ENCODE measurements around the gene EPHA8. TPM values are rescaled to one million over a fixed set of nuclear protein-coding genes. Genes with fewer than 3 reads are reported as not detected.

The EPHA8 gene
- total RNA-seq, 1 donor, result not detected

DNA sequence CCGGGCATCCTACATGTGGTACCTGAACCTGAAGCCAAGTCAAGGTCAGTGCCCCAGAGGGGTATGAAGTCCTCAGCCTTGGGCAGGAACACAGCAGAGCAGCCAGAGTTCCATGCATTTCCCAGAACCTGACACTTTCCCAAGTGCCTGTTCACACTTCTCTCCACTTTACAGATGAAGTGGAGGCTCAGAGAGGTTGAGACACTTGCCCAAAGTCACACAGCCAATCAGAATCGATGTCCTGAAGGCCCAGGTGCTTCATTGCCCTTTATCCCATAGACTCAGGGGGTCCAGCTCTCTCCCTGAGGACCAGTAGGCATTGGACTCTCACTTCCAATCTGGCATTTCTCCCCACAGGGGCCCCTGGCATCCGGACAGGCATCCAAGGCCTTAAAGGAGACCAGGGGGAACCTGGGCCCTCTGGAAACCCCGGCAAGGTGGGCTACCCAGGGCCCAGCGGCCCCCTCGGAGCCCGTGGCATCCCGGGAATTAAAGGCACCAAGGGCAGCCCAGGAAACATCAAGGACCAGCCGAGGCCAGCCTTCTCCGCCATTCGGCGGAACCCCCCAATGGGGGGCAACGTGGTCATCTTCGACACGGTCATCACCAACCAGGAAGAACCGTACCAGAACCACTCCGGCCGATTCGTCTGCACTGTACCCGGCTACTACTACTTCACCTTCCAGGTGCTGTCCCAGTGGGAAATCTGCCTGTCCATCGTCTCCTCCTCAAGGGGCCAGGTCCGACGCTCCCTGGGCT is 75.4 kb downstream of the EPHA8 start:
- DNase-seq (ENCODE audit: low read depth in 2 of 3, low spot score in 2 of 3), result no peak

DNA sequence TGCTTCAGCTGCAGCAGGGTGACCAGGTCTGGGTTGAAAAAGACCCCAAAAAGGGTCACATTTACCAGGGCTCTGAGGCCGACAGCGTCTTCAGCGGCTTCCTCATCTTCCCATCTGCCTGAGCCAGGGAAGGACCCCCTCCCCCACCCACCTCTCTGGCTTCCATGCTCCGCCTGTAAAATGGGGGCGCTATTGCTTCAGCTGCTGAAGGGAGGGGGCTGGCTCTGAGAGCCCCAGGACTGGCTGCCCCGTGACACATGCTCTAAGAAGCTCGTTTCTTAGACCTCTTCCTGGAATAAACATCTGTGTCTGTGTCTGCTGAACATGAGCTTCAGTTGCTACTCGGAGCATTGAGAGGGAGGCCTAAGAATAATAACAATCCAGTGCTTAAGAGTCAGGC is 76.0 kb downstream of the EPHA8 start:
- peak in 2 of 3 donors; percentile 41 to 45 for DNase-seq (ENCODE audit: low read depth in 2 of 3, low spot score in 2 of 3)

DNA sequence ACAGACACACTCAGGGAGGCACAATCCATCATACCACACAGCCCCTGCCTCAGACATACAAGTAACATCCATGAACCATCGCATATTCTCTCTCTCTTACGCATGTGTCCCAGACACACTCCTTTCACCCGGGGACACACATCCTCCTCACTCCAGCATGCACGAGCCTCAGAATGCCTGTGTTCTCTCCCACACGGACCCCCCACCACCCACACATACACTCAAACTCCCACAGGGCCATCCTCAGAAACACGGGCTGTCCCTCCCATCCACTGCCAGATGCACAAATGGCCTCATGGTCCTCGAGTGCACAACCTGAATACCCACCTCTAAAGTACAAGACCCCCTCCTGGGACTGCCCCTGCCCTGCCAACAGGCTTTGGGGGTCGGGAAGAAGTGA is 78.0 kb downstream of the EPHA8 start:
- DNase-seq (ENCODE audit: low read depth in 2 of 3, low spot score in 2 of 3), result no peak

DNA sequence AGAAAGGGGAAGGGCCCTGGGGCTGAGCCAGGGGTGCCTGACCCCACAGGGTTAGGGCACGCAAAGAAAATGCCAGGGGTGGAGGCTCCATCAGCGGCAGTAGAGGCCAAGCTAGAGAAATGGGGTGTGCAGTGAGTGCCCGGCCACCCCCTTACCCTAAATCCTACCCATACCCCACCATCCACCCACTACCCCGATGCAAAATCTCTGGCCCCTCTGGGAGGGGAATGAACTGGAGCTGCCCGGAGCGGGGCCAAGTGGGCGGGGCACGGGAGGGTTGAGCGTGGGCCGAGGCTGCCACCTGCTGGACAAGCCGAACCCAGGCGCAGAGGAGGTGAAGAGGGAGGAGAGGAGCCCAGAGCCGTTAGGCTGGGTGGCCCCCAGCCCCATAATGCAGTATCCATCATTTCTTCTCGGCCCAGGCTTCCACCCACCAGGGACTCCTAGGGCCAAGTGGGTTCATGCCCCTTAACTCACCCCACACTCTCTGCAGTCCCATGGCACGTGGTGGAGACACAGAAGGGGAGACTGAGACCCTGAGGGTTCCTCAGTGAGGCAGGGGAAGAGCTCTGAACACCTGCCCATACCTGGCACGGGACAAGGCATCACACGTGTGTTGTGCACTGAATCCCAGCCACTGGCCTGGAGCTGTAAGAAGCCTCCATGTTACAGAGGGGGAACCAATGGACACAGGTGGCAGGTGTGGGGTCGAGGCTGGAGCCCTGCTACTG is 78.8 kb downstream of the EPHA8 start:
- DNase-seq (ENCODE audit: low read depth in 2 of 3, low spot score in 2 of 3), result peak; percentile 33 to 73 (median 57)

DNA sequence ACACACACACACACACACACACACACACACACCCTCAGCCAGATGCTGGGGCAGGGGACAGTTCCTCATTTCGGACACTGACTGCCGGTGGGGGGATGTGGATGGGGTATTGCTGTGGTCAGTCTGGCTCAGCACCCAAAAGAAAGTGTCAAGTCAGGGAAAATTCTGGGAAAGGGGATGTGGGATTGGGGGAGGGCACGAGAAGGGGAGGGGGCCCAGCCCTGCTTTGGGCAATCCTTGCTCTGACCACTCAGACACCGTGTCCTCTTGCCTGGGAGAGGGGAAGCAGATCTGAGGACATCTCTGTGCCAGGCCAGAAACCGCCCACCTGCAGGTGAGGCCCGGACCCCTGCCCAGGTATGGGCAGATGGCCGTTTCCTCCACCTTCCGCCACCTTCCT is 80.1 kb downstream of the EPHA8 start, which contains the start of gene C1QC:
TSS of gene C1QC (plus strand) at position 253 of the 400 bp plus-strand sequence. CDS start 391 bp downstream, outside the sequence.
- no peak for DNase-seq (ENCODE audit: low read depth in 2 of 3, low spot score in 2 of 3)

DNA sequence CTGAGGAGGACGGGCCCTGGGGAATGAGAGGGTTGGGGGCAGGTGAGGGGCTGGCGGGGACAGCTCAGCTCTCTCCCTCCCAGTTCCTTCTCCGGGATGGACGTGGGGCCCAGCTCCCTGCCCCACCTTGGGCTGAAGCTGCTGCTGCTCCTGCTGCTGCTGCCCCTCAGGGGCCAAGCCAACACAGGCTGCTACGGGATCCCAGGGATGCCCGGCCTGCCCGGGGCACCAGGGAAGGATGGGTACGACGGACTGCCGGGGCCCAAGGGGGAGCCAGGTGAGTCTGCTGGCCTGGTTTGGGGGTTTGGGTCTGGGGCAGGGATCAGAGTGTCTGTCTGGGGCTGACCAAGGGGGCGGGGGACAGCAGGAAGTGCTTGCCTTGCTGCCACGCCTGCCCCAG is 80.6 kb downstream of the EPHA8 start:
- no peak for DNase-seq (ENCODE audit: low read depth in 2 of 3, low spot score in 2 of 3)

DNA sequence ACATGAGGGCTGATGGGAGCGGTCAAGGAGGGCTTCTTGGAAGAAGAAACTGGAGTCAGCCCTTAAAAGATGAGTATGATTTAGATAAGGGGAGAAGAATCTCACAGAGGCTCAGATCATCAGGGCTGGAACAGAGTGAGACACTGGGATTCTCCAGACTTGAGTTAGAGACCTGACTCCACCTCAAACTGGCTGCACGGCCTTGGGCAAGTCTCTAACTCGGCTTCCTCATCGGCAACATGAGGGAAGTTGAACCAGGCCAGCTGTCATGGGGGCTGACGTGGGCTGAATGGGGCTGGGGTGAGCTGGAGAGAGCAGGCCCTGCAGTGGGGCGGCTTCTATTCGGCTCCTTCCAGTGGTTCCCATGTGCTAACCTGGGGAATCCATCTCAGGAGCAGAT is 82.6 kb downstream of the EPHA8 start:
- no peak for DNase-seq (ENCODE audit: low read depth in 2 of 3, low spot score in 2 of 3)

DNA sequence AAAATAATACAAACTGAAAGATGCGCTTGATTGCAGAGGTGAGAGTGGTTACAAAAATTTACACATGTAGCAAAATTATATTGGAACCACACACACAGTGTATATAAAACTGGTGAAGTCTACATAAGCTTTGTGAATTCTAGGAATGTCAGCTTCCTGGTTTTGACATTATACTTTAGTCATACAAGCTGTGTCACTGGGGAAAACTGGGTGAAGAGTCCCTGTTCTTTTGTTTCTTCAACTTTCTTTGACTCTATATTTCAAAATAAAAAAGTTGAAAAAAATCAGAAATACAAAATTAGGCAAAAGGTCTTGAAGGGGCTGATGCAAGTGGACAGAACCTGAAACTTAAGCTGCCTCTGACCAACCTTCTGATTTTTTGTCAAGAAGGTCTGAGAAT is 83.1 kb downstream of the EPHA8 start:
- no peak for DNase-seq (ENCODE audit: low read depth in 2 of 3, low spot score in 2 of 3)

DNA sequence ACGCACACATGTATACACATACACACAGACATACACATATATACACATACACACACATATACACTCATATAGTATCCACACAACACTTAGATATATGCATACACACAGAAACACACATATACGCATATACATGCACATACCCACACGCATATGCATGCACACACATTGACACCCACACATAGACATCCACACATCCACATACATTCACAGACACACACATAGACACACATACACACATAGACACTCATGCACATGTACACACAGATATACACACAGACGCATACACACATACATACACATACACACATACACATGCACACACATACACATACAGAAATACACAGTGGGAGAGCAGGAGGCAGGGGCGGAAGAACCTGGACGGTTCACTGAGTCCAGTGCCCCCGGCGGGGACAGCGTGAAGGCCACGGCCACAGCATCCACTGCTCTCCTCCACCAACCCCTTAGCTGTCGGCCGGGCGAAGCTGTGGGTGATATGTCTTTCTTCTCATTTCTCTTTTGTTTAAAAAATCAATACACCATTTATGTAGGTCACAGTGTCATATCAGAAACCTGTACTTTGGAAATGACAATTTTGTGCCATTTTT is 86.9 kb downstream of the EPHA8 start:
- no peak for DNase-seq (ENCODE audit: low read depth in 2 of 3, low spot score in 2 of 3)

DNA sequence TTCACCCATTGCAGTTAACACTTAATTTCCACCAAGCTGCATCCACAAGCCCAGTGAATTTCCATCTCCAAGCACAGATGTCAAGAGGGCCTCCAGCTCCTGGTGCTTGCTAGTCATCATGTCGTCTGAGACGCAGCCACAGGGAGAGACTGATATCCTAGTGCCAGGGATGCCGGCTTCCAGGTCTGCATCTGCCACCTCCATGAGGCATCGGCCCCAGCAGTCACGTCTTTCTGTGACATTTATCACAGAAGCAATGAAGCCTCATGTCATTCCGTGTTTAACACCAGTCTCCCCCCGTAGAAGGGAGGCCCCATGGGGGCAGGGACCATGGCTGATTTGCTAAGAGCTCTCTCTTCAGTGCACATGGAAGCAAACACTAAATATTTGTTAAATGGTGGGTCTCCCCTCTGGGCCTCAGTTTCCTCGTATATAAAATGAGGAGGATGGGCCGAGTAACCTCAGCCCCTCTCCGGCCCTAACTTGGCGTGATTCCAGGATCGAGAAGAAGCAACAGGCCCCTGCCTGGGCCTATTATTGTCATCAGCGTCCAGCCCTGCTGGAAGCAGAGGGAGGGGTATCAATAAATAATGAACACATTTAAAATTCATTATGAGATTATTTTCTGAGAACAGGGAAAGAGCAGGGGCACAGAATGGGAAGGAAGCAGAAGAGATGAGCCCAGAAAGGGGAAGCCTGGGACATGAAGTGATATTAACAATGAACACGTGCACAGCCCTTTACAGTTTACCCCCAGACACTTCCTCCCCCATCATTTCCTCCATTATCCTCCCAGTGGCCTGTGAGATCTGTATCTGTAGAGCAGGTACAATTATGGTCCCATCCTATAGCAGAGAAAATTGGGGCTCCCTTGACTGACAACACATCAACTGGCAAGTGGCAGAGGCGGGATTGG is 88.9 kb downstream of the EPHA8 start:
- DNase-seq (ENCODE audit: low read depth in 2 of 3, low spot score in 2 of 3), result no peak

DNA sequence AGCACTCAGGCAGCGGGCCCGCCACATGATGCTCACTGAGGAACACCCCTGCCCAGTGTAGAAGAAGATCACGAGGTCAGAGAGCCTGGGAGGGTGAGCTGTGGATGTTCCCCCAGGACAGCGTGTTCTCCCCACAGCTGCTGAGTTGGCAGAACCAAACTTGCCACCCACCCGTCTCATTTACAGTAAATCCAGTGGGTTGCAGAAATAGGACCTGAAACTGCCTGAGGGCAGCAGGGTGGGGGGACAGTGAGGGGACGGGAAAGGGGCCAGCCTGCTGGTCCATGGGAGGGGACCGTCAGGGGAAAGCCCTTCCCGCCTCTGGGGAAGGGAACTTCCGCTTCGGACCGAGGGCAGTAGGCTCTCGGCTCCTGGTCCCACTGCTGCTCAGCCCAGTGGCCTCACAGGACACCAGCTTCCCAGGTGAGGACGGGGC is 89.6 kb downstream of the EPHA8 start, which contains the start of gene C1QB:
TSS of gene C1QB (plus strand) at position 356 of the 436 bp plus-strand sequence. CDS start 6,227 bp downstream, outside the sequence.
- no peak for DNase-seq (ENCODE audit: low read depth in 2 of 3, low spot score in 2 of 3)

Small RNA genes within 50 kb of the gene (small RNA-seq; reads per million reads assigned to genes)
- gene MIR6127, result not detected

Other genes with a start within 250 kb of the EPHA8 start
- 18.3 TPM for gene ZBTB40, start 111.6 kb upstream of the EPHA8 start, total RNA-seq
- gene C1QA, start 73.1 kb downstream of the EPHA8 start, total RNA-seq, result 0.27 TPM
- under 0.01 TPM for gene C1QC, start 80.1 kb downstream of the EPHA8 start, total RNA-seq
- gene C1QB, start 89.7 kb downstream of the EPHA8 start, total RNA-seq, result 0.27 TPM
- gene EPHB2, start 147.3 kb downstream of the EPHA8 start, total RNA-seq, result under 0.01 TPM

Measured in hematopoietic multipotent progenitor cell (in vitro differentiated cells).